ENCODE measurements around the gene SRGAP1. TPM values are rescaled to one million over a fixed set of nuclear protein-coding genes. Genes with fewer than 3 reads are reported as not detected.
A peak's percentile ranks its signal among the peaks of the same experiment; 100 is the strongest.

The SRGAP1 gene
- total and polyA plus RNA-seq, 4 donors: 1.8 to 12.4 (median 6.2) TPM

DNA sequence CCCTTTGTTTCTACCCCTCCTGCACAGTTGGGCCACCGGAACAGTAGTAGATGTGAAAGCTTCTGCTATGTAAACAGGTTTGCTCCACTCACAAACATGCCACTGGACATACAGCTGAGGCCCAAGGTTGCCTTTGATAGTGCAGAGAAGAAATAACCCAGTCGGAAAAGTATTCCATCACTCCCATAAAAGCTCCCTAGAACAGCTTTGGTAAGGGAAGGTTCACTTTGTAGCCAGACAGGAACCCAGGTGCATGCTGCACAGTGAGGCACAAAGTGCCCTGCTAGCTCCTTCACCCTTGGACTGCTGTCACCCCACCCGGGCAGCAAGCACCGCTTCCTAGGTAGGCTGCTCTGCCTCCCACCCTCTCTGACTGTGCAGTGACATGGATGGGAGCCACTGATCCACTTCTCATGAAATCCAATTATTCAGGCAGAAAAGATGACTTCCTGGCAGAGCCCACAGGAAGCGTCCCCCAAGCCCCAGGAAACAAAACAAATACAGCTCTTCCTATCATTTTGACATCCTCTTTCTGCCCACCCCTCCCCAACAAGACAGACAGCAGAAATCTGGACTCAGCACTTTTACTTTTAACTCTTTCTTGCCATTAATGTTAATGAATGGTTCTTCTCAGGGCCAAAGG is 100.2 kb downstream of the SRGAP1 start:
- peak overlapping the region in 1 of 2 donors; percentile 1 for H3K27ac ChIP-seq (ENCODE audit: low read depth in 1 of 2, low read length in 1 of 2)
- ATAC-seq (ENCODE audit: insufficient read depth, low FRiP score): no peak

GRCh38 chr12:63945777-63946176 is 101.3 kb downstream of the SRGAP1 start:
- TF ChIP-seq CTCF (IDR thresholded peaks at IDR 0.05; ENCODE audit: control extremely low read depth, extremely low read depth): no peak
- no peak overlapping the region for H3K4me3 ChIP-seq
- H3K27ac ChIP-seq (ENCODE audit: low read depth in 1 of 2, low read length in 1 of 2): no peak overlapping the region
- no peak for DNase-seq
- H3K9me3 ChIP-seq (ENCODE audit: control insufficient read depth in 4 of 4, insufficient read depth in 3 of 4, low read length in 3 of 4): no peaks in the 10 kb centered on the region
- no peak for ATAC-seq (ENCODE audit: insufficient read depth, low FRiP score)
- H3K27me3 ChIP-seq (ENCODE audit: control insufficient read depth in 3 of 3, insufficient read depth in 3 of 3, low read length in 2 of 3): no peaks in the 10 kb centered on the region
- peaks cover 0 to 11% (median 4%) of the 10 kb centered on the region in 5 donors for H3K4me1 ChIP-seq (ENCODE audit: control insufficient read depth in 5 of 5, insufficient read depth in 5 of 5, low read length in 5 of 5)
- no peaks in the 10 kb centered on the region for H3K36me3 ChIP-seq (ENCODE audit: control insufficient read depth in 4 of 4, insufficient read depth in 4 of 4, low read length in 4 of 4)
- H3K9ac ChIP-seq (ENCODE audit: insufficient read depth in 1 of 2, low read length in 2 of 2): no peak overlapping the region

More for the DNA sequence above, 100.2 kb downstream of the SRGAP1 start:
- peak; percentile 23 to 58 (median 40) for DNase-seq
- Histone ChIP-seq H3K9me3 (ENCODE audit: control insufficient read depth in 4 of 4, insufficient read depth in 3 of 4, low read length in 3 of 4) (no peaks in the 10 kb centered on the region), H3K27me3 (ENCODE audit: control insufficient read depth in 3 of 3, insufficient read depth in 3 of 3, low read length in 2 of 3) (no peaks in the 10 kb centered on the region), H3K36me3 (ENCODE audit: control insufficient read depth in 4 of 4, insufficient read depth in 4 of 4, low read length in 4 of 4) (no peaks in the 10 kb centered on the region), H3K4me3 (no peak overlapping the region), H3K4me1 (ENCODE audit: control insufficient read depth in 5 of 5, insufficient read depth in 5 of 5, low read length in 5 of 5) (peaks cover 0 to 7% (median 6%) of the 10 kb centered on the region in 5 donors), H3K9ac (ENCODE audit: insufficient read depth in 1 of 2, low read length in 2 of 2) (no peak overlapping the region)
- 51 to 61% methylated on average over 5 of the region's 5 CpGs for WGBS, 2 donors
- TF ChIP-seq CTCF (IDR thresholded peaks at IDR 0.05; ENCODE audit: control extremely low read depth, extremely low read depth): no peak

DNA sequence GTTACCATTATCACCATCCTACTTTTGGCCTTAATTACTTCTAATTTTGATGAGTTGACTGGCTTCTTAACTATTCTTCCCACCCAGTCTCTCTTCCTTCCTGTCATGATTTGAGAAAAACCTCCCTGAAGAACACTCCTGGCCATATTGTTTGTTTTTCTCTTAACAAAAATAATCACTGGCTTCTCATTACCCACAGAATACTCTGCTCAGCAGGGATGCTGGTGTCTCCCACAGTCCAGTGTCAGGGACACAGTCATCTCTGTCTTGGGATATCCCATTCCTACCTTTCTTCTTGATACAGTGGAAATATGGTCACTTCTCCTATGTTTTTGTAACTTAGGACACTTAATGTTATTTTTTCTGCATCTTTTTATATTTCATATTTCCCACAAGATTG is 103.7 kb downstream of the SRGAP1 start:
- H3K9me3 ChIP-seq (ENCODE audit: control insufficient read depth in 4 of 4, insufficient read depth in 3 of 4, low read length in 3 of 4): no peaks in the 10 kb centered on the region
- ATAC-seq (ENCODE audit: insufficient read depth, low FRiP score): no peak

More for the DNA sequence above, 103.7 kb downstream of the SRGAP1 start:
- DNase-seq: no peak
- peaks cover 0 to 13% (median 4%) of the 10 kb centered on the region in 5 donors for H3K4me1 ChIP-seq (ENCODE audit: control insufficient read depth in 5 of 5, insufficient read depth in 5 of 5, low read length in 5 of 5)
- H3K9ac ChIP-seq (ENCODE audit: insufficient read depth in 1 of 2, low read length in 2 of 2): no peak overlapping the region
- TF ChIP-seq CTCF (IDR thresholded peaks at IDR 0.05; ENCODE audit: control extremely low read depth, extremely low read depth): no peak
- H3K27me3 ChIP-seq (ENCODE audit: control insufficient read depth in 3 of 3, insufficient read depth in 3 of 3, low read length in 2 of 3): no peaks in the 10 kb centered on the region
- H3K36me3 ChIP-seq (ENCODE audit: control insufficient read depth in 4 of 4, insufficient read depth in 4 of 4, low read length in 4 of 4): no peaks in the 10 kb centered on the region
- no peak overlapping the region for H3K4me3 ChIP-seq
- H3K27ac ChIP-seq (ENCODE audit: low read depth in 1 of 2, low read length in 1 of 2): no peak overlapping the region

Data from lung (tissue), 12 donors.